Sigmoid colon (tissue), 4 donors: ENCODE measurements around the gene VAV3.

Source experiments
- CTCF ChIP-seq, 4 experiments: fragments of 450-650 bp in 3 of 4; fragments of 200-600 bp in 1 of 4; IDR thresholded peaks; one replicate each; pipeline ENCODE4 v1.5.1; 2016 to 2019; ENCODE audit warnings: antibody characterized with exemption in 4 of 4, mild to moderate bottlenecking in 3 of 4, moderate library complexity in 2 of 4
- EP300 ChIP-seq, 4 donors: sonication (generic); formaldehyde crosslinking; IDR thresholded peaks; one replicate each; pipeline ENCODE4 v1.6.1; 2017; ENCODE audit warnings: antibody characterized with exemption in 4 of 4
- POLR2A ChIP-seq, 2 donors: fragments of 450-650 bp; IDR thresholded peaks; one replicate each; pipeline ENCODE4 v1.6.1; 2016; ENCODE audit warnings: antibody characterized with exemption in 2 of 2, mild to moderate bottlenecking in 2 of 2, moderate library complexity in 2 of 2
- POLR2AphosphoS5 ChIP-seq, 4 donors: sonication (generic); formaldehyde crosslinking; IDR thresholded peaks; one replicate each; pipeline ENCODE4 v1.6.1; 2017; ENCODE audit warnings: antibody characterized with exemption in 4 of 4

- no peak for TF ChIP-seq CTCF (IDR thresholded peaks at IDR 0.05)
- TF ChIP-seq POLR2A (IDR thresholded peaks at IDR 0.05), result no peak
- TF ChIP-seq EP300 (IDR thresholded peaks at IDR 0.05), result no peak
- no peak for TF ChIP-seq POLR2AphosphoS5 (IDR thresholded peaks at IDR 0.05)
These were observed 298.5 kb downstream of the VAV3 start for GRCh38 chr1:107666493-107666892.
